DND-41 (cell line): ENCODE measurements around the gene CELF1.

Experiments
- EZH2 ChIP-seq: IDR thresholded peaks from 3 replicates; pipeline ENCODE4 v1.6.1; 2012; ENCODE audit warnings: borderline replicate concordance, low read depth, mild to moderate bottlenecking, moderate library complexity, low read length, inconsistent platforms; ENCODE audit not compliant: severe bottlenecking
- TF ChIP-seq, protein P1 (sequence below): IDR thresholded peaks from 2 replicates; pipeline ENCODE4 v1.5.1; 2012; ENCODE audit warnings: borderline replicate concordance, low read length, moderate library complexity, mild to moderate bottlenecking; ENCODE audit not compliant: poor library complexity, severe bottlenecking; ENCODE audit errors: extremely low read depth

DNA sequence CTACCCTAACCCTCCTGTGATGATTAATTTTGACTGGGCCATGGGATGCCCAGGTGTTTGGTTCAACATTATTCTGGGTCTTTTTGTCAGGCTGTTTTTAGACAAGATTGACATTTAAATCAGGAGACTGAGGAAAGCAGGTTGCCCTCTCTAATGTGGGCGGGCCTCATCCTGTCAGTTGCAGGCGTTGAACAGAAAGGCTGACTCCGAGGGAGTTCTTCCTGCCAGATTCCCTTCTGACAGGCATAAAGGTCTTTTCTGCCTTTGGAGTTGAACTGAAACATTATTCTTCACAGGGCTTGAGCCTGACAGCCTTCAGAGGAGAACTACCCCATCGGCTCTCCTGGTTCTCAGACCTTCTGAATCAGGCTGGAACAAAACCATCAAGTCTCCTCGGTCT, 122.4 kb downstream of the CELF1 start:
- TF ChIP-seq, protein P1, sequence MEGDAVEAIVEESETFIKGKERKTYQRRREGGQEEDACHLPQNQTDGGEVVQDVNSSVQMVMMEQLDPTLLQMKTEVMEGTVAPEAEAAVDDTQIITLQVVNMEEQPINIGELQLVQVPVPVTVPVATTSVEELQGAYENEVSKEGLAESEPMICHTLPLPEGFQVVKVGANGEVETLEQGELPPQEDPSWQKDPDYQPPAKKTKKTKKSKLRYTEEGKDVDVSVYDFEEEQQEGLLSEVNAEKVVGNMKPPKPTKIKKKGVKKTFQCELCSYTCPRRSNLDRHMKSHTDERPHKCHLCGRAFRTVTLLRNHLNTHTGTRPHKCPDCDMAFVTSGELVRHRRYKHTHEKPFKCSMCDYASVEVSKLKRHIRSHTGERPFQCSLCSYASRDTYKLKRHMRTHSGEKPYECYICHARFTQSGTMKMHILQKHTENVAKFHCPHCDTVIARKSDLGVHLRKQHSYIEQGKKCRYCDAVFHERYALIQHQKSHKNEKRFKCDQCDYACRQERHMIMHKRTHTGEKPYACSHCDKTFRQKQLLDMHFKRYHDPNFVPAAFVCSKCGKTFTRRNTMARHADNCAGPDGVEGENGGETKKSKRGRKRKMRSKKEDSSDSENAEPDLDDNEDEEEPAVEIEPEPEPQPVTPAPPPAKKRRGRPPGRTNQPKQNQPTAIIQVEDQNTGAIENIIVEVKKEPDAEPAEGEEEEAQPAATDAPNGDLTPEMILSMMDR: no peak
- no peak for TF ChIP-seq EZH2
